ENCODE measurements around the gene FRK.

GRCh38 chr6:116030770-116031169 lies 29.9 kb downstream of the FRK start:
- TF ChIP-seq CTCF (IDR thresholded peaks at IDR 0.05) (no peak), POLR2A (IDR thresholded peaks at IDR 0.05) (no peak)

Data from Peyer's patch (tissue), 4 donors.